ENCODE data around the gene RNF32.
"Not testable (repeated sequence)": the region's sequence is repeated elsewhere in the genome, so short reads cannot be mapped to it uniquely, and the experiment has no call there.

Gene RNF32

GRCh38 chr7:156642306-156643045 lies 1.9 kb downstream of the RNF32 start:
- DNase-seq, result no peak

GRCh38 chr7:156647330-156647729 lies 6.8 kb downstream of the RNF32 start:
- not testable (repeated sequence) for DNase-seq

GRCh38 chr7:156650042-156650441 lies 9.5 kb downstream of the RNF32 start:
- DNase-seq, result no peak

- no peak for DNase-seq
Observed at GRCh38 chr7:156651474-156651873, 10.9 kb downstream of the RNF32 start.

GRCh38 chr7:156652886-156653568 lies 12.5 kb downstream of the RNF32 start:
- no peak for DNase-seq

- DNase-seq, result no peak
Observed at GRCh38 chr7:156654511-156655234, 14.1 kb downstream of the RNF32 start.

GRCh38 chr7:156655251-156655650 lies 14.7 kb downstream of the RNF32 start:
- no peak for DNase-seq

- no peak for DNase-seq
Observed at GRCh38 chr7:156655983-156656382, 15.4 kb downstream of the RNF32 start.

- no peak for DNase-seq
Observed at GRCh38 chr7:156656598-156656997, 16.0 kb downstream of the RNF32 start.

GRCh38 chr7:156657681-156658080 lies 17.1 kb downstream of the RNF32 start:
- DNase-seq, result no peak

GRCh38 chr7:156659203-156659602 lies 18.6 kb downstream of the RNF32 start:
- no peak for DNase-seq

- no peak for DNase-seq
Observed at GRCh38 chr7:156659961-156660360, 19.4 kb downstream of the RNF32 start.

GRCh38 chr7:156661637-156662036 lies 21.1 kb downstream of the RNF32 start:
- no peak for DNase-seq

GRCh38 chr7:156662277-156662676 lies 21.7 kb downstream of the RNF32 start:
- no peak for DNase-seq

- no peak for DNase-seq
Observed at GRCh38 chr7:156665101-156665500, 24.5 kb downstream of the RNF32 start.

- DNase-seq, result no peak
Observed at GRCh38 chr7:156666368-156667109, 26.0 kb downstream of the RNF32 start.

GRCh38 chr7:156667110-156667426 lies 26.5 kb downstream of the RNF32 start:
- DNase-seq, result no peak

- no peak for DNase-seq
Observed at GRCh38 chr7:156668130-156668741, 27.7 kb downstream of the RNF32 start.

GRCh38 chr7:156669035-156669828 lies 28.7 kb downstream of the RNF32 start:
- DNase-seq, result no peak

- DNase-seq, result no peak
Observed at GRCh38 chr7:156673454-156673853, 32.9 kb downstream of the RNF32 start.

- DNase-seq, result no peak
Observed at GRCh38 chr7:156673902-156674301, 33.3 kb downstream of the RNF32 start.

GRCh38 chr7:156675721-156676120 lies 35.1 kb downstream of the RNF32 start:
- DNase-seq, result no peak

Measured in NCI-H1092 (cell line).